Common myeloid progenitor, CD34-positive (primary cell): ENCODE results near the gene CADPS.

Experiments
- CTCF ChIA-PET: fragments of 350-600 bp; sonication (Branson Sonifier 250); formaldehyde crosslinking; loops from one replicate; lab custom pipeline; 2021; ENCODE audit warnings: antibody characterized with exemption; lab: Charles Lee
- POLR2A ChIA-PET: fragments of 350-600 bp; sonication (Branson Sonifier 250); formaldehyde crosslinking; loops from one replicate; lab custom pipeline; 2021; ENCODE audit warnings: antibody characterized with exemption; lab: Charles Lee
- DNase-seq, 3 donors: peaks; one replicate each; pipeline versions ENCODE4 v3.0.0 to v3.0.0-alpha.2; 2013
- H3K27ac ChIP-seq, 2 experiments: 1 replicate in 1 of 2; 2 replicates in 1 of 2; pipeline ENCODE4 v1.7.0; 2013; ENCODE audit warnings: inconsistent platforms in 2 of 2, low read length in 2 of 2, mild to moderate bottlenecking in 2 of 2, low read depth in 1 of 2, moderate library complexity in 1 of 2; ENCODE audit not compliant: severe bottlenecking in 2 of 2, insufficient read depth in 1 of 2, poor library complexity in 1 of 2
- H3K27me3 ChIP-seq, 5 experiments: replicated peaks in 2 of 5; 1 replicate in 3 of 5; 2 replicates in 2 of 5; pipeline versions ENCODE4 v1.6.1 to v1.7.0; 2013; ENCODE audit warnings: low read length in 4 of 5, mild to moderate bottlenecking in 2 of 5, moderate library complexity in 2 of 5, inconsistent platforms in 1 of 5; ENCODE audit not compliant: insufficient read depth in 5 of 5, control insufficient read depth in 4 of 5
- H3K36me3 ChIP-seq, 4 experiments: 1 replicate in 2 of 4; 2 replicates in 2 of 4; pipeline versions ENCODE4 v1.6.1 to v1.7.0; 2013; ENCODE audit warnings: low read length in 3 of 4, control low read depth in 1 of 4, mild to moderate bottlenecking in 1 of 4; ENCODE audit not compliant: control insufficient read depth in 4 of 4, insufficient read depth in 4 of 4
- H3K4me1 ChIP-seq, 4 experiments: 1 replicate in 3 of 4; 2 replicates in 1 of 4; pipeline versions ENCODE4 v1.6.1 to v1.7.1; 2013; ENCODE audit warnings: low read length in 3 of 4, mild to moderate bottlenecking in 3 of 4, control low read depth in 1 of 4, inconsistent platforms in 1 of 4, moderate library complexity in 1 of 4; ENCODE audit not compliant: control insufficient read depth in 4 of 4, insufficient read depth in 4 of 4; ENCODE audit errors: control extremely low read depth in 1 of 4
- H3K4me3 ChIP-seq, 7 experiments: 1 replicate in 4 of 7; 2 replicates in 3 of 7; pipeline versions ENCODE4 v1.5.1 to v1.7.0; 2013; ENCODE audit warnings: mild to moderate bottlenecking in 7 of 7, low read length in 6 of 7, moderate library complexity in 6 of 7, inconsistent platforms in 2 of 7, low read depth in 2 of 7, control low read depth in 1 of 7; ENCODE audit not compliant: insufficient read depth in 4 of 7, control insufficient read depth in 1 of 7; ENCODE audit errors: extremely low read depth in 1 of 7
- H3K9me3 ChIP-seq, 5 experiments: 1 replicate in 4 of 5; 2 replicates in 1 of 5; pipeline versions ENCODE4 v1.6.1 to v1.7.1; 2013; ENCODE audit warnings: low read length in 4 of 5, mild to moderate bottlenecking in 2 of 5, inconsistent platforms in 1 of 5, low read depth in 1 of 5, moderate library complexity in 1 of 5; ENCODE audit not compliant: control insufficient read depth in 4 of 5, insufficient read depth in 2 of 5; ENCODE audit errors: control extremely low read depth in 1 of 5
- WGBS: methylation state at CpG from one replicate; pipeline ENCODE4 v1.1.5; 2013; ENCODE audit not compliant: insufficient coverage; 5-methylcytosine and 5-hydroxymethylcytosine counted together

Gene CADPS

GRCh38 chr3:62614527-62614926 lies 260.7 kb downstream of the CADPS start:
- WGBS, result 100% methylated on average over 1 of the region's 1 CpG
- Histone ChIP-seq H3K4me3 (no peak overlapping the region), H3K27me3 (peaks cover 0 to 13% (median 3%) of the 10 kb centered on the region in 5 experiments), H3K9me3 (no peaks in the 10 kb centered on the region), H3K36me3 (no peaks in the 10 kb centered on the region), H3K27ac (no peak overlapping the region), H3K4me1 (no peaks in the 10 kb centered on the region)
- CTCF ChIA-PET, result interaction anchor here (1.4 kb wide), 1 partner anchor 11 kb away, joined by 3 read pairs; no protein-coding TSS in a partner anchor
- DNase-seq, result no peak
- POLR2A ChIA-PET, result no interaction called here

- CTCF ChIA-PET, result interaction anchor here (1.1 kb wide), 1 partner anchor 54 kb away, joined by 3 read pairs; no protein-coding TSS in a partner anchor
Measured at GRCh38 chr3:62611541-62612240, 263.5 kb downstream of the CADPS start.

GRCh38 chr3:62607287-62608029 lies 267.8 kb downstream of the CADPS start:
- Histone ChIP-seq H3K36me3 (no peaks in the 10 kb centered on the region), H3K9me3 (no peaks in the 10 kb centered on the region), H3K27ac (no peak overlapping the region), H3K4me3 (no peak overlapping the region), H3K27me3 (peaks cover 0 to 12% (median 3%) of the 10 kb centered on the region in 5 experiments), H3K4me1 (no peaks in the 10 kb centered on the region)
- DNase-seq, result no peak
- CTCF ChIA-PET, result no interaction called here
- POLR2A ChIA-PET, result no interaction called here
- WGBS, result 98% methylated on average over 10 of the region's 10 CpGs

More at GRCh38 chr3:62611541-62612240, 263.5 kb downstream of the CADPS start:
- Histone ChIP-seq H3K36me3 (no peaks in the 10 kb centered on the region), H3K4me1 (no peaks in the 10 kb centered on the region), H3K4me3 (no peak overlapping the region), H3K9me3 (no peaks in the 10 kb centered on the region), H3K27me3 (peaks cover 0 to 10% (median 0%) of the 10 kb centered on the region in 5 experiments), H3K27ac (no peak overlapping the region)
- POLR2A ChIA-PET, result no interaction called here
- WGBS, result 86% methylated on average over 3 of the region's 3 CpGs
- no peak for DNase-seq

GRCh38 chr3:62605413-62606068 lies 269.7 kb downstream of the CADPS start:
- Histone ChIP-seq H3K4me1 (no peaks in the 10 kb centered on the region), H3K36me3 (no peaks in the 10 kb centered on the region), H3K27me3 (peaks cover 0 to 18% (median 3%) of the 10 kb centered on the region in 5 experiments), H3K9me3 (peaks cover 0 to under 1% (median 0%) of the 10 kb centered on the region in 5 experiments), H3K4me3 (no peak overlapping the region), H3K27ac (no peak overlapping the region)
- no peak for DNase-seq
- ChIA-PET CTCF (interaction anchor here (1.0 to 1.1 kb wide), 2 partner anchors 9 to 17 kb away, joined by 3 to 4 read pairs; no protein-coding TSS in a partner anchor), POLR2A (no interaction called here)
- WGBS, result 68% methylated on average over 3 of the region's 3 CpGs

- no peak overlapping the region for H3K27ac ChIP-seq
- no peaks in the 10 kb centered on the region for H3K4me1 ChIP-seq
- H3K27me3 ChIP-seq, result peaks cover 0 to 18% (median 3%) of the 10 kb centered on the region in 5 experiments
- DNase-seq, result no peak
- ChIA-PET CTCF (interaction anchor here (1.0 to 1.1 kb wide), 2 partner anchors 8 to 17 kb away, joined by 3 to 4 read pairs; no protein-coding TSS in a partner anchor), POLR2A (no interaction called here)
- H3K9me3 ChIP-seq, result peaks cover 0 to 1% (median 0%) of the 10 kb centered on the region in 5 experiments
- H3K4me3 ChIP-seq, result no peak overlapping the region
- no CpG with 5 or more reads among the region's 1 CpG for WGBS
- no peaks in the 10 kb centered on the region for H3K36me3 ChIP-seq
Measured at GRCh38 chr3:62604751-62605351, 270.4 kb downstream of the CADPS start.

GRCh38 chr3:62604298-62604697 lies 270.9 kb downstream of the CADPS start:
- no peak overlapping the region for H3K4me3 ChIP-seq
- H3K4me1 ChIP-seq, result no peaks in the 10 kb centered on the region
- H3K36me3 ChIP-seq, result no peaks in the 10 kb centered on the region
- ChIA-PET CTCF (interaction anchor here (1.1 to 1.2 kb wide), 2 partner anchors 18 to 624 kb away, joined by 4 to 5 read pairs; no protein-coding TSS in a partner anchor), POLR2A (no interaction called here)
- peaks cover 0 to 1% (median 0%) of the 10 kb centered on the region in 5 experiments for H3K9me3 ChIP-seq
- 72% methylated on average over 2 of the region's 2 CpGs for WGBS
- H3K27me3 ChIP-seq, result peaks cover 0 to 18% (median 3%) of the 10 kb centered on the region in 5 experiments
- DNase-seq, result no peak
- H3K27ac ChIP-seq, result no peak overlapping the region
